ENCODE results near the gene RABL3. TPM values are rescaled to one million over a fixed set of nuclear protein-coding genes. Genes with fewer than 3 reads are reported as not detected.
"Not testable (repeated sequence)": the region's sequence is repeated elsewhere in the genome, so short reads cannot be mapped to it uniquely, and the experiment has no call there.

Gene RABL3
- polyA plus RNA-seq, 4 donors, result 27.7 to 36.8 (median 32.5) TPM

DNA sequence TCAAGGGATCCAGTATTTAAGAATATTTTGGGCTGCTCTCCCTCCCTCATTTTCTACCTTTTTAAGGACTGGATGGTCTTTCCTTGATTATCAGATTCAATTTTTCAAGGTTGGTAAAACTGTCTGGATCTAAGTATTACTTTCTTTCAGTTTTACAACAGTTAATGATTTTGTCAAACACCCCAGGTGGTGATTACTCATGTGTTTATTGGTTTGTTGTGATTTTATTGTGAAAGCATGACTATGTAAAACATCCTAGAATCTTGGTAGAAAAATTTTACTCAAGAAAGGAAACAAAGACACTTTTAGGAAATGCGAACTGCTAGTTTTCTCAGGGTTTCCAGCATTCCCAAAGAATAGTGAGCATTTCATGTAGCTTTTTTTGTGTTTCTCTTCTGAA is 7.5 kb upstream of the RABL3 start:
- no peak for DNase-seq (ENCODE audit: low read depth in 4 of 4, low spot score in 3 of 4)

DNA sequence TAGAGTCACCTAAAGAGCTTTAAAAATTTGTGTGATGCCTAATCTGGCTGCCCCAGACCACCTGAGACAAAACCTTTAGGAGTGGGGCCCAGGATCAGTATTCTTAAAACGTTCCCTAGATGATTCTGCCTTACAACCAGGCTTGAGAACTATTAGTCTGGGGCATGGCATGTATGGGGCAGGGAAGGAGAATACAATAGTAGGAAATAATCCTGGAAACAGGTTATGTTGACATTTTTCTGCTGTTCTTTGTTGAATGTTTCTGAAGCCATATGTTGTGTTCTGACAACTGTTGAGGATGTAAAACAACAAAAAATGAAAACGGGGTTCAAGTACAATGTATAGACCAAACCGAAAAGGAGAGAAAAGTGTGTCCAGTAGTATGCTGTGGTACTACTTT is 3.1 kb upstream of the RABL3 start:
- DNase-seq (ENCODE audit: low read depth in 4 of 4, low spot score in 3 of 4), result no peak

- no peak for DNase-seq (ENCODE audit: low read depth in 4 of 4, low spot score in 3 of 4)
Observed at GRCh38 chr3:120743556-120744195, 1.4 kb upstream of the RABL3 start.

DNA sequence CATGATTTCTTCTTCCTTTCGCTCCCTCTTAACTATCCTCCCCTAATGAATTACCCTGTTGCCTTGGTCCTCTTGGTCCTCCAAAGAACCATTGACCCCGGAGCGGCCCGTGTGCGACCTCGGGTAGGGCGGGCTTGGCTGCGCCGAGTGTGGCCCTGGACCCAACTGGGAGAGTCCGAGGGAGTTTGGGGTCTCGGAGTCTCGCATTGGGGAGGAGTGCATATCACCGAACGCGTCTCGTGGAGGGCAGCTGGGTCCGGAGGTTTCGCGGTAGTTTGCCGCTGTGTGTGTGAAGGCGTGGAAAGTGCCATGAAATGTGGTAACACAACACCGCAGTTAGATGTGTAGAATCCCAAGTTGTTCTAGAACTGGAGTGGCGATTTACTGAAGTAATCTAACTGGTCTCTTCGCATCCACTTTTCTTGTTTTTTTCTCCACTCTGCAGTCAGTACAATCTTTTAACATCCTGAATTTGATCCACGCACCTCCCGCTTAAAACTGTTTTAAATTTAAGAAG is 591 bp upstream of the RABL3 start:
- no peak for DNase-seq (ENCODE audit: low read depth in 4 of 4, low spot score in 3 of 4)

- peak in 1 of 4 donors; percentile 55 for DNase-seq (ENCODE audit: low read depth in 4 of 4, low spot score in 3 of 4)
Observed at GRCh38 chr3:120741837-120742197, 499 bp downstream of the RABL3 start.

DNA sequence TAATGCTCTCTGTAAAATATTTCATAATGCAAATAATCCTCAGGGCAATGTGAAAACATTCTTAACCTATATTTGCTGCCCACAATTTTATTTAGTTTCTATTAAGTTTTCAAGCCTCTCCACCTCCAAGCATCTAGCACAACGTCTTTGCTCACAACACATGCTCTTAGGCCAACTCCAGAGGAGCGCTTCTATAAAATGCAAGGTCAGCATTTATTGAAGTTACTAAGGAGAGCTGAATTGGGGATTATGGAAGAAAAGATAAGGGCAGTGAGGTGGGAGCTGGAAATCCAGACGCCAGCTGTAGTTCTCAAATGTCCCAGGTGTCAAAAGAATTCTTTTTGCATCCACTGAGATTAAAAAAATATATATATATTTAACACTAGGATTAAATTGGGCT is 996 bp downstream of the RABL3 start:
- no peak for DNase-seq (ENCODE audit: low read depth in 4 of 4, low spot score in 3 of 4)

- DNase-seq (ENCODE audit: low read depth in 4 of 4, low spot score in 3 of 4), result not testable (repeated sequence)
Observed at GRCh38 chr3:120738006-120738405, 4.3 kb downstream of the RABL3 start.

DNA sequence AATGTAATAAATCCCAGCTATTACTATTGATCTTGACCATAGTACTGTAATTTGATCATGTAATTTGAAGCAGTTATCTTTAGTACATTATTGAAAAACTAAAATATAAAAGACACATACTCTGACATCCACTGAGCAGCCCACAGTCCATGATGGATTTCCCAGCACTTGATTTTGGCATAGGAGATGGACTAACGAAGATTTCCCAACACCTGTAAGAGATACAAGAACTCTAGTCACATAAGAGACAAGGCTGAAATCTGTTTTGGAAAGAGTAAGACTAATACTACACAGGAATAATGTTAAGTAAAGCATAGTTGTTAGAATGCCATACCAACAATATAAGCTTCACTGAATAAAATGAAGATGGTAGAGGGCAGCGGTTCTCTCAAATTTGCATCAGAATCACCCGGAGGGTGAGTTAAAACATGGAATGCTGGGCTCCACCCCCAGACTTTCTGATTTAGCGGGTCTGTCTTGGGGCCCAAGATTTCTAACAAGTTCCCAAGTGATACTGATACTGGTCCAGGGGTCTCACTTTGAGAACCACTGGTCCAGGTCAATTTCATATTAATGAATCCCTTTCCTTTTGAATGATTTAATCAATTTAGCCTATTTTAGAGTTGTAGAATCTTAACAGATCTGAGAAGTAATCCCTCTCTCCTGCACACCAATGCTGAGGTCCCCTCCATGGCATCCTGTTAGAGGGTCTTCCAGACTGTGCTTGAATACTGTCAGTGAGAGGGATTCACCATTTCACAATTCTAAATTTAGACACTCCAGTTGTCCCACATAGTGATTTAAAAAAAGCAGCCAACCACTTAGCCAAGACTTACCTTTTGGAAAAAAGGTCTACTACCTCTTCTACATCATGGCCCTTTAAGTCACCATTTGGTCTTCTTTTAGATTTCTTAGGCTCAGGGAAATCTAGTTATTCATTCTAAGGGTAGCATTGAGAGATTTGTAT is 11.5 kb downstream of the RABL3 start:
- DNase-seq (ENCODE audit: low read depth in 4 of 4, low spot score in 3 of 4), result no peak

DNA sequence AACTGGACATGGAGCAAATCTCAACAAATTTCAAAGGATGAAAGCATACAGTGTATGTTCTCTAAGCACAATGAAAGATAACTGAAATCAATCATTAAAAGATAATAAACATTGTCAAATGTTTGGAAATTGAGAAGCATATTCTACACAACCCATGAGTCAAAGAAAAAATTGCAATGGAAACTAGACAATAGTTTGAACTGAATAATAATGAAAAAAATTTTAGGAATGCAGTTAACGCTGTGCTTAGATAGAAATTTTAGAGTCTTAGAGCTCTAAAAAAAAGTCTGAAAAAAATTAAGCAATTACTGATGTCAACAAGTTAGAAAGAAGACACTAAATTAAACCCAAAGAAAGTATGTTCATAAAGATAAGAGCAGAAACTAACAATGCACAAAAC is 15.5 kb downstream of the RABL3 start:
- DNase-seq (ENCODE audit: low read depth in 4 of 4, low spot score in 3 of 4), result no peak

DNA sequence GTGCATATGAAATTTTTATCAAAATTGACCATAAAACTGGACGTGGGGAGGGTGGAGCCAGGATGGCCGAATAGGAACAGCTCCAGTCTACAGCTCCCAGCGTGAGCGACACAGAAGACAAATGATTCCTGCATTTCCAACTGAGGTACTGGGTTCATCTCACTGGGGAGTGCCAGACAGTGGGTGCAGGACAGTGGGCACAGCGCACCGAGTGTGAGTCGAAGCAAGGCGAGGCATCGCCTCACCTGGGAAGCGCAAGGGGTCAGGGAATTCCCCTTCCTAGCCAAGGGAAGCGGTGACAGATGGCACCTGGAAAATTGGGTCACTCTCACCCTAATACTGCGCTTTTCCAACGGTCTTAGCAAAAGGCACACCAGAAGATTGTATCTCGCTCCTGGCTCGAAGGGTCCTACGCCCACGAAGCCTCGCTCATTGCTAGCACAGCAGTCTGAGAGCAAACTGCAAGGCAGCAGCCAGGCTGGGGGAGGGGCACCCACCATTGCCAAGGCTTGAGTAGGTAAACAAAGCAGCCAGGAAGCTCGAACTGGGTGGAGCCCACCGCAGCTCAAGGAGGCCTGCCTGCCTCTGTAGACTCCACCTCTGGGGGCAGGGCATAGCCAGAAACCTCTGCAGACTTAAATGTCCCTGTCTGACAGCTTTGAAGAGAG is 23.0 kb downstream of the RABL3 start:
- not testable (repeated sequence) for DNase-seq (ENCODE audit: low read depth in 4 of 4, low spot score in 3 of 4)

GRCh38 chr3:120713262-120713661 is 29.1 kb downstream of the RABL3 start:
- no peak for DNase-seq (ENCODE audit: low read depth in 4 of 4, low spot score in 3 of 4)

GRCh38 chr3:120710369-120710768 is 31.9 kb downstream of the RABL3 start:
- DNase-seq (ENCODE audit: low read depth in 4 of 4, low spot score in 3 of 4), result no peak

DNA sequence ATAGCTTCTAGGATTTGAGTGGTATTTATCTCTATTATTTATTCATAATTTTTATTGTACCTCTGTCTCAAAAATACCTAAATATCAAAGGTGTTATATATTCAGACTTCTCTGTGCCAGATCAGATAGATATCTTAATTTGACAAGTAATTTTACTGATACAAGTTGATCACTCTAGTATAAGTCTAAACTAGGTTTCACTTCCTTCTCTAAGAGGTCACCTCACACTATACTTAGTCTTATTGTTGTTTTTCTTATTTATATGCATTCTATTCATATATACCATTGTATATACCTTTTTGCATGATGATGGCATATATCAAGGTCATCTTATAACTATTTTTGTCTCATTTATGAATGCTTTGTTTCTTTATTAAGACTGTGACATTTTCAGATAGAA is 33.9 kb downstream of the RABL3 start:
- DNase-seq (ENCODE audit: low read depth in 4 of 4, low spot score in 3 of 4), result no peak

DNA sequence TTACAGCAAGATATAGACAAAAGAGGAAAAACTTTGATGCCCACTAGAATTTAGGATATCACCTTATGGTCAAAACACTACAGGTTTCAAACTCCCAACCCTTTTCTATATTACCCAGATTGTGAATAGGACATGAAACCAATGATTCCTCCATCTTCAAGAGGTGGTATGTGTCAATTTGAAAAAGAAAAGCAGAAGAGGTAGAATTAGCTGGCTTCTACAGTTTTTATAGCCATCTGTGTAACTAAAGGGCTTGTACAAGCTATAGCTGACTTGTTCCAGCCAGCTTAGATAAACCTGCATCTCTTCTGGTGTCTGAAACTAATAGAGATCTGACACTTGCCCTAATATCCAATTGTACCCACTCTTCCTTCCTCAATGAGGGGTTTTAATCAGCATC is 35.4 kb downstream of the RABL3 start:
- DNase-seq (ENCODE audit: low read depth in 4 of 4, low spot score in 3 of 4), result no peak

DNA sequence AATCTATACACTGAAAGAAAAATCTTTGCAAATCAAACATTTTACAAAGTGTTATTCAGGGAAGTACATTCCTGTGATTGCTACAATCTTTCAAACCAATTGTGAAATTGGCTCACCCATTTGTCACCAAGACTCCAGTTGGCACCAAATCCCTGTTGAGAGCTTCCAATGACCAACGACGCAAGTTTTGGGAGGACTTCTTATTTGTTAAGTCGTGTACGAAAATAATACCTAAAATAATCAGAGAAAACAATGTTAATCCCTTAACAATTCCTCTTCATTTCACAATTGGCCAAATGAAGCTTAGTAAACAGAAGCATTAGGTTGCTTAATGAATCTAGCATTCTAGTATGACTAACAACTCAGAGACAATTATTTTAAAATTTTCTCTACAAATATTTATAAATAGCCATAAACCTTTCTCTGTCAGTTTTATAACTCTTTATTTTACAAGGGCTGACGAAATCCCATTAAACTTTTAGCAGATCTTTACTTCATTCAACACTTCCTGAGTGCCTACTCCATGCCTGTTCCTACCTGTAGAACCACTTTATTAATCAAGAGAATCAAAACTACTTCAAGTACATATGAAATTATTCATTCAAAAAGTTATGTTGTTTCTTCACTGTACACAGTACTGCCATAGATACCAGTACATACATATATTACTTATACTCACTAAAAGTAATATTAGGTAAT is 36.3 kb downstream of the RABL3 start:
- no peak for DNase-seq (ENCODE audit: low read depth in 4 of 4, low spot score in 3 of 4)

- no peak for DNase-seq (ENCODE audit: low read depth in 4 of 4, low spot score in 3 of 4)
Observed at GRCh38 chr3:120699333-120699732, 43.0 kb downstream of the RABL3 start.

- no peak for DNase-seq (ENCODE audit: low read depth in 4 of 4, low spot score in 3 of 4)
Observed at GRCh38 chr3:120693439-120694171, 48.7 kb downstream of the RABL3 start.

- no peak for DNase-seq (ENCODE audit: low read depth in 4 of 4, low spot score in 3 of 4)
Observed at GRCh38 chr3:120689395-120689794, 52.9 kb downstream of the RABL3 start.

GRCh38 chr3:120688121-120688520 is 54.2 kb downstream of the RABL3 start:
- DNase-seq (ENCODE audit: low read depth in 4 of 4, low spot score in 3 of 4), result no peak

DNA sequence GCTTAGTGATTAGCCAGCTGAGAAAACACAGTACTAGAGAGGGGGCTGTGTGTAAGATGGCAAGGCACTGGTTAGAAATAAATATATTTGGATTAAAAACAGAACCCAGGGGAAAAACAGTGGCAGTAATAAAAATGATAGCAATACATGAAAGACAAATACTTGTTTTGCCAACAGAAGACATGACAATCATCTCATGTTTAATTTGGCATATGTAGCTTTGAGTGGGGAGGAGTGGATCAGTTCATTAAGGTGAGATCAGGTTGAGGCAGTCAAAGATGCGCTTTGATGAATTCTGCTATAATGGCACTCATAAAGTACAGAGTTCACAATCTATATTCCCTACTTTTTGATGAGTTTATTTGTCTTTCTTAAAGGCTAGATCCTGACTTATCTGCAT is 56.9 kb downstream of the RABL3 start:
- DNase-seq (ENCODE audit: low read depth in 4 of 4, low spot score in 3 of 4), result no peak
